Femur (tissue), 1 donor: ENCODE measurements around the gene ELOB.

Experiments
- DNase-seq: peaks from one replicate; pipeline ENCODE4 v3.0.0-alpha.2; 2017

Gene ELOB

DNA sequence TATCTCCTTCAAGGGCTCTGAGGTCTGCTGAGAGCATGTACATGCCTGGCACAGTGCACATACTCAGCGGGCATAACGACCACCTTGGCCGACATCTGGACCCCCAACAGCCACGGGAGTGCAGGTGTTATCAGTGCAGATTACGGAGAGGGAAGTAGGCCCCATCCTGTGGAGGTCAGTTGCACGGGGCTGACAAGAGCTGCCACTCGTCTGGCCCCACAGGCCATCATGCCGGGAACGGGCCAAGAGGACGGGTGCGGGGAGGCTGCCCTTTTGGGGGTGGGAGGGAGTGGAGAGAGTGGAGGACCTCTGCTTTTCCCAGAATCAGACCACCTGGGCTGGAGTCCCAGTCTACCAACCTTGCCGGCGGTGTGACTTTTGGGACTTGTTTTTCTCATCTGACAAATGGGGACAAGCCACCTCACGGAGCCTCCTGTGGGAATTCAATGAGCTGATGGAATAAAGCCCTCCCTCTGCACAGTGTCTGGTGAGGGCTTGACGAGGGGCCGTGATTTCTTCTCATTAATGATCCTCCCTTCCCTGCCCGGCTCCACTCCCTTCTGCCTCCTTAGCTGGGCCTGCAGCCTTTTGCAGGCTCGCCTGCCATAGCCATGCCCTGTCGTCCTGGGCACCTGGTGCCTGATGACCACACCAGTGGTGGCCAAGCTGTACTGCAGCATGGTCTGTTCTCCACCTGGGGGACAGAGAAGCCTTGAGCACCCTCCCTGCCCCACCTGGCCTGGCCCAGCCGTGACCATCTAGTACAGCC is 5.7 kb upstream of the ELOB start:
- DNase-seq = peak; percentile 13

DNA sequence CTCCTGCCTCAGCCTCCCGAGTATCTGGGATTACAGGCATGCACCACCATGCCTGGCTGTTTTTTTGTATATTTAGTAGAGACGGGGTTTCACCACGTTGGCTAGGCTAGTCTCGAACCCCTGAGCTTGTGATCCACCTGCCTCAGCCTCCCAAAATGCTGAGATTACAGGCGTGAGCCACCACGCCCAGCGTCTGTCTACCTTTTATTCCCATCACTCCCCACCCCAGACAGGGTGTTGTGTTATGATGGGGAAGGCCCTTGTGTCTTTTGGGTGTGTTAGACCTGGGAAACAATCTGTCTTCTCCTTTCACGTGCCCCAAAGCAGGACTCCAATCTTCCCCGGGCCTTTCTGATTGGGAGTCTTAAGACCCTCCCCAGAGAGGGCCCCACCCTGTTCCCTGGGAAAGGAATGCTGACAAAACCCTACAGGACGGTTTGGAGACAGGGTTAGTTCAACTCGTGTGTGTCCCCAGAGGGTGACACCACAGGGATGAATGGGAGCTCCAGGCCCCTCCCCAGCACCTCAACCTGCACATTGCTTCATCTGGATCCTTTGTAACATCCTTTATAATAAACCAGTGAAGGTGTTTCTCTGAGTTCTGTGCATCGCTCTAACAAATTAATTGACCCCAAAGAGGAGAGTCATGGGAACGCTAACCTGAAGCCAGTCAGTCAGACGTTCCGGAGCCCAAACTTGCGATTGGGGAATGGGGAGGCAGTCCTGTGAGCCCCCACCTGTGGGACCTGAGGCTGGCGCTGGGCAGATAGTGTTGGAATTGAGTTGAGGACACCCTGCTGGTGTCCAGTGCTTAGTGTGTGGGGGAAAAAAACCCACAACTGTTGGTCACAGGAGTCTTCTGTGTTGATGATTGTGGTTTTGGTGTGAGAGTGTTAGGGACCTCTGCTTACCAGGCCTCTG is 3.2 kb upstream of the ELOB start:
- peak; percentile 5 for DNase-seq

- peak; percentile 19 for DNase-seq
Observed at GRCh38 chr16:2779151-2779920, 2.3 kb upstream of the ELOB start.

- no peak for DNase-seq
Observed at GRCh38 chr16:2778630-2778958, 1.5 kb upstream of the ELOB start.

GRCh38 chr16:2777903-2778629 is 986 bp upstream of the ELOB start:
- no peak for DNase-seq

DNA sequence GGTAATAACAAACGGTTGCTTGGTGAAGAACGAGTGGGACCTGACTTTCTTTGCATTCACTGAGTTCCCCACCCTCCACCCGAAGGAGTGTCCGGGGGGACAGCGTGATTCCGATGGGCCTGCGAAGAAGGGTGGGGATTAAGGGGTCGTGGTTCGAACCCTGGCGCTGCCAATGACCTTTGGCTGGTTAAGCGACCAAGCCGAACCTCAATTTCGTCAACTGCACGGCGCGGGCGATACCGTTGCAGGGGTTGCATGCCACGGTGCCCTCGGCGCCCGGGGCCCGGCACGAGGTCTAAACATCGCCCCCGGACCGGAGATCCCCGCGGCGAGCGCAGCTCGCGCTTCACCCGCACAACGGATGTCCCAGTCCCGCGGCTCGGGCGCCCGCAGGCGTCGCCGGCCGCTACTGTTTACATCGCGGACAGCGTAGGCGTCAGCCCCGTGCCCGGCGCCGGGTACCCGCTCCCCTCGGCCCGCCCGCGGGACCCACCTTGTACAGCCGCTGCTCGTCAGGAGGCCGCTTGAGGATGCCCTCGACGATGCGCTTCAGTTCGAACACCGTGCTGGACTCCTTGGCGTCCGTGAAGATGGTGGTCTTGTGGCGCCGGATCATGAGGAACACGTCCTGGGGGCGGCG is 460 bp downstream of the ELOB start:
- DNase-seq = no peak

DNA sequence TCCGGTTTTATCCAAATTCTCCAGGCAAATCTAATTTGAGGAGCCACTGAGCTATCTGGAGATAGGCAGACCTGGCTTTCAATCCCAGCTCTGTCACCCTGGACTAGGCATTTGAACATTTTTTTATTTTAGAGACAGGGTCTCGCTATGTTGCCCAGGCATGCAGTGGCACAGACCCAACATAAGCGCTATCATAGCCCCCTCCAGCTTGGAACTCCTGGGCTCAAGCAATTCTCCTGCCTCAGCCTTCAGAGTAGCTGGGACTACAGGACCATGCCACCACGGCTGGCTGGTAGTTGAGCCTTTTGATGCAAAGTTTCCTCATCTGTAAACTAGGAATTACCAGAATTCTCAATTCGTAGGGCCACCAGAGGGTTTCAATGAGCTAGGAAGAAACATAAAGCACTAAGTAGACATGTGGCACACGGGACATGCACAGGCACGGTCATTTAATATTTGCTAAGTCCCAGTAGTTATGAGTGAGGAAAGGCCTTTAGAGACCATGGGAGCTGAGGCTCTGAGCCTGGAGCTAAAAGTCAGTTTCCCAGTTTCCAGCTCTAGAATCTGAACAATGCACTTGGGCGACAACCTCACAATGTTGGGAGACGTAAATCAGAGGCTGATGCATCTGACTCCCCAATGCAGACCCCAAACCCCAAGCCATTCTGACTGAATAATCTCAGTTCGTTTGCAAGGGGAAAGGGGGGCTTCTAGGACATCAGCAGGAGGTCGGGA is 1.1 kb downstream of the ELOB start:
- DNase-seq = no peak

DNA sequence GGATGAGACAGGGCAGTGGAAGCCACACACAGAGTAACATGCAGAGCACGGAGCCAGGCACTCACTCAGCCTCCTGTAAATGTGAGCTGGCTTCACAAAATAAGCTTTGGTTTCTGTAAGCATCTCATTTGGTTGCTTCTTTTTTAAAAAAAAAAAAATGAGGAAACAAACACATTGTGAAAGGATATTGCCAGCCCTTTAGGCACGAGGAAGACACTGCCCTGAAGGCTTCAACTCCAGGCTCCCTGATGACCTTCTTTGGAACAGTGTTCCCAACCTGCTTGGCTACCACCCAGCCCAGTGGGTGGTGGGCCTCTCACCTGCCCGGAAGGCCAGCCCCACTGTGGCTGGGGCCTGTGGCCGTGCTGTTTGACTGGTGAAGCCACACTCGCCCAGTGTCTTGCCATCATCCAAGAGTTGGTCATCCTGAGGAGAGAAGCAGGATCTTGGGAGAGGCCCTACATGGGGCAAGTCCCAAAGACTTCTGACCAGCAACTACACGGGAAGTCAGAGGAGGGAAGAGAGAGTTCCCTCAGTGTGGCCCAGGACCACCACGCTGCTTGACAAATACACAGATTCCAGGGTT is 1.9 kb downstream of the ELOB start:
- DNase-seq = no peak

GRCh38 chr16:2774161-2774891 is 2.8 kb downstream of the ELOB start:
- no peak for DNase-seq

DNA sequence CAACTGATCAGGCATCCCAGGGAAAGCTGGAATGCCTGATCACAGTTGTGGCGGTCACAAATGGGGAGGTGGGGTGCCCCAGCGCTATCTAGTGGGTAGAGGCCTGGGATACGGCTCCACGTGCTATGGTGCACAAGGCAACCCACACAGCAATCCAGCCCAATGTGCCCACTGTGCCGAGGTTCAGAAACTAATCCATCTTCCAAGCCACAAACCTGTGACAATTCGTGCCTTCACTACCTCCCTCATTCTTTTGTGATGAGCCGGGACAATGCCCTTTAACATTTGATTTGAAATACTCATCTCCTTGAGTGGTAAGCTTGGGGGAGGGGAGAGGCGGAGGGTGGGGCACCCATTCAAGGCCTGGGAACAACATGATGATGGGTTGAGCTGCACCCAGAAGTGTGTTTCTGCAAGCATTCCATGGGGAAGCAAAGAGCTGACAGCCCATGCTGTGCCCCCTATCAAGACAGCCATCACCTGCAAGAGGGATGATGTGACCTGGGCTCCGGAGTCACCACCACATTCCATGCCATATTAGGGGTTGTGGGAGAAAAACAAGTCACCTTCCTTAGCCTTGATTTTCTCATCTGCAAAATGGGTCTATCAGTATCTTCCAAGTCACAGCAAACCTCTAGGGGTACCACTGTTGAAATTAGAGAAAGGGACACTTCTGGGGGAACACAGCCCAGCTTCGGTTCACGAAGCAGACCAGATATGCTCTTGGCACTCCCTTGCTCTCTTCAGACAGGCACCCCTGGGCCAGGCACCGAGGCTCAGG is 3.7 kb downstream of the ELOB start:
- DNase-seq = no peak

GRCh38 chr16:2771496-2772402 is 5.3 kb downstream of the ELOB start:
- no peak for DNase-seq

- no peak for DNase-seq
Observed at GRCh38 chr16:2770057-2770951, 6.8 kb downstream of the ELOB start.

DNA sequence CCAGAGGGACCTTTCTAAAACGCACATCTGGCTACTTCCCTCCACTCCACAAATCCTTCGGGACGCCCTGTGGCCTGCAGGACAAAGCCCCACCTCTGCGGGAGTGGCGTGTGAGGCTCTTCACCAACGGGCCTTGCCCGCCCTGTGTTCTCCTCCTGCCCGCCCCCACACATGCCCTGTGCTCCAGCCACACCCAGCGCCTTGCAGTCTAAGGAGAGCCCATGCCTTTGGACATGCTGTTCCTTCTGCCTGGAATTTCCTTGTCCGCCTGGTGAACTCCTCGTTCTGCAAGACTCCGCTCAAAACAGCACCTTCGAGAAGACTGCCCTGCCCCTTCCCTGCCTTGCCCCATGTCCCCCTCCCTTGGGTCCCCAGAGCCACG is 7.4 kb downstream of the ELOB start:
- DNase-seq = no peak

DNA sequence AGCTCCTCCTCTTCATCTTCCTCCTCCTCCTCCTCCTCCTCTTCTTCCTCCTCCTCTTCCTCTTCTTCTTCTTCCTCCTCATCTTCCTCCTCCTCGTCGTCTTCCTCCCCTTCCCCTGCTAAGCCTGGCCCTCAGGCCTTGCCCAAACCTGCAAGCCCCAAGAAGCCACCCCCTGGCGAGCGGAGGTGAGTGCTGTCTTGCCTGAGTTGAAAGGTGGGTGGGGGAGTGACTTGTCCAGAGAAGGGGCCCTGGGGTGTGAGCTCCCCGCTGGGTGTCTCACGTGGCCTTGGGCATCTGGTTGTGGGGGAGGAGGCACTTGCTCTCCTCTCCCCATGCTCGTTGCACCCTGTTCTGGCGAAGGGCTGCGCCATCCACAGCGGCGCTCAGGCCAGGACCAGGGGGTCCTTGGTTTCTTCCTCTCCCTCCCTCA is 8.0 kb downstream of the ELOB start:
- no peak for DNase-seq

GRCh38 chr16:2768403-2769089 is 8.5 kb downstream of the ELOB start:
- DNase-seq = no peak

GRCh38 chr16:2767891-2768290 is 9.2 kb downstream of the ELOB start:
- DNase-seq = no peak
